ENCODE results near the gene PEX5.

DNA sequence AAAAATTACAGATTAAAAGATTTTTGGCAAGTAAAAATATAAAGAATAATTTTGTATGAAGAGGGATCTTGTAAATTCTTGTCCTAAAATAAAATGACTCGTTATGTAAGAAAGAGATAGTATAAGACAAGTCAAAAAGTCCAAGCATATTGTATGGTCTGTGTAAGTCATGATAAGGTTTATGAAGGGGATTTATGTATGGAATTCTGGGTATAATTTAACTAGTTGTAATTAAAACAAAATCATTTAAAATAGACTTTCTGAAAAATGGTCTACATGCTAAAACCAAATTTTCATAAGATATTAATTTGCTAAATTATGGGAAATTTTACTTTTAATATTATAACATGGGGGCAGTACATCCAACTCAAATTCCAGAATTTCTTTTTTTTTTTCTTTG, 17.6 kb upstream of the PEX5 start:
- TF ChIP-seq, protein P1, sequence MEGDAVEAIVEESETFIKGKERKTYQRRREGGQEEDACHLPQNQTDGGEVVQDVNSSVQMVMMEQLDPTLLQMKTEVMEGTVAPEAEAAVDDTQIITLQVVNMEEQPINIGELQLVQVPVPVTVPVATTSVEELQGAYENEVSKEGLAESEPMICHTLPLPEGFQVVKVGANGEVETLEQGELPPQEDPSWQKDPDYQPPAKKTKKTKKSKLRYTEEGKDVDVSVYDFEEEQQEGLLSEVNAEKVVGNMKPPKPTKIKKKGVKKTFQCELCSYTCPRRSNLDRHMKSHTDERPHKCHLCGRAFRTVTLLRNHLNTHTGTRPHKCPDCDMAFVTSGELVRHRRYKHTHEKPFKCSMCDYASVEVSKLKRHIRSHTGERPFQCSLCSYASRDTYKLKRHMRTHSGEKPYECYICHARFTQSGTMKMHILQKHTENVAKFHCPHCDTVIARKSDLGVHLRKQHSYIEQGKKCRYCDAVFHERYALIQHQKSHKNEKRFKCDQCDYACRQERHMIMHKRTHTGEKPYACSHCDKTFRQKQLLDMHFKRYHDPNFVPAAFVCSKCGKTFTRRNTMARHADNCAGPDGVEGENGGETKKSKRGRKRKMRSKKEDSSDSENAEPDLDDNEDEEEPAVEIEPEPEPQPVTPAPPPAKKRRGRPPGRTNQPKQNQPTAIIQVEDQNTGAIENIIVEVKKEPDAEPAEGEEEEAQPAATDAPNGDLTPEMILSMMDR (IDR thresholded peaks at IDR 0.05) = no peak
- TF ChIP-seq POLR2A (IDR thresholded peaks at IDR 0.05) = no peak
